A549 (cell line): Measurements from ENCODE around the gene PTPRN2.

ENCODE experiments used
- CEBPB ChIP-seq, 2 experiments: fragments of >200 bp in 1 of 2; sonication (Bioruptor Twin) in 1 of 2; formaldehyde crosslinking in 1 of 2; IDR thresholded peaks; 2 replicates each; pipeline ENCODE4 v1.6.1; 2012 to 2016
- HOXA7 ChIP-seq: fragments of 250-450 bp; sonication (Bioruptor Pico); IDR thresholded peaks from 2 replicates; pipeline ENCODE4 v1.5.0; 2020; ENCODE audit warnings: mild to moderate bottlenecking, moderate library complexity
- KDM5A ChIP-seq: fragments of 200-600 bp; sonication (generic); IDR thresholded peaks from 2 replicates; pipeline ENCODE4 v1.6.1; 2016; ENCODE audit warnings: antibody characterized with exemption, mild to moderate bottlenecking
- MAZ ChIP-seq: fragments of 150-350 bp; IDR thresholded peaks from 2 replicates; pipeline ENCODE4 v1.6.1; 2014; ENCODE audit warnings: antibody characterized with exemption, low read depth, low read length, borderline replicate concordance
- POLR2A ChIP-seq: IDR thresholded peaks from 2 replicates; pipeline ENCODE4 v1.6.1; 2012; ENCODE audit warnings: mild to moderate bottlenecking, low read length
- POLR2AphosphoS2 ChIP-seq: conservative IDR thresholded peaks from 2 replicates; pipeline ENCODE4 v1.6.1; 2012; ENCODE audit warnings: low read length, improper control_type of control experiment, inconsistent platforms
- RFX5 ChIP-seq: fragments of 450-650 bp; IDR thresholded peaks from 2 replicates; pipeline ENCODE4 v1.7.1; 2014; ENCODE audit warnings: antibody characterized with exemption, mild to moderate bottlenecking, moderate library complexity
- RNF2 ChIP-seq: fragments of 200-600 bp; sonication (generic); IDR thresholded peaks from 2 replicates; pipeline ENCODE4 v1.6.1; 2016; ENCODE audit warnings: low read depth, mild to moderate bottlenecking, antibody characterized with exemption, moderate library complexity, borderline replicate concordance
- SREBF2 ChIP-seq: fragments of 450-650 bp; IDR thresholded peaks from 2 replicates; pipeline ENCODE4 v1.6.1; 2014; ENCODE audit warnings: mild to moderate bottlenecking, moderate library complexity
- TF ChIP-seq, protein P1 (sequence below): fragments of >200 bp; sonication (Bioruptor Twin); formaldehyde crosslinking; IDR thresholded peaks from 3 replicates; pipeline ENCODE4 v1.5.1; 2016
- TF ChIP-seq, protein P2 (sequence below): IDR thresholded peaks from 2 replicates; pipeline ENCODE4 v1.6.1; 2012
- TF ChIP-seq, protein P3 (sequence below): IDR thresholded peaks from 2 replicates; pipeline ENCODE4 v1.6.1; 2012
- TF ChIP-seq, protein P4 (sequence below): fragments of 200-600 bp; sonication (generic); IDR thresholded peaks from 2 replicates; pipeline ENCODE4 v1.6.1; 2016; ENCODE audit warnings: antibody characterized with exemption, mild to moderate bottlenecking, moderate library complexity

DNA sequence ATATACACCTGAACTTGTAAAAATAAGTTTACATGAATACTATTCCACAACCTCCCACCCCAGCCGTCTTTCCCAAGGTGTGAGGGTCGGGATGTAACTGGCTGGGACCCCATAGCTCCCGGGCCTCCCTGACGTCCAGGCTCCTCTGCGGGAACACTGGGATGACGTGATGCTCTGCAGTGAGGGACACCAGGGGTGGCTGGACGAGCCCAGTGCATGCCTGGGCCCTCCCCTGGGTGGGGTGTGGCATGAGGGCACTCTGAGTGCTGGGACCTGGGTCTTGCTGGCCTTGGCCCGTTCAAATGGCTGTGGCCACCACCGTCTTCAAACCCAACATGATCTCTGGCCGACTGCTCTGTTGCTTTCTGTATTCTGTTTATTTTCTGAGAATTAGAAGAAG lies 1068.4 kb downstream of the PTPRN2 start:
- TF ChIP-seq CEBPB (IDR thresholded peaks at IDR 0.05) (no peak), HOXA7 (CRISPR knock-in tag) (no peak), POLR2A (no peak), RFX5 (no peak), MAZ (no peak), RNF2 (no peak), POLR2AphosphoS2 (no peak), KDM5A (no peak), SREBF2 (no peak)
- TF ChIP-seq, protein P1, sequence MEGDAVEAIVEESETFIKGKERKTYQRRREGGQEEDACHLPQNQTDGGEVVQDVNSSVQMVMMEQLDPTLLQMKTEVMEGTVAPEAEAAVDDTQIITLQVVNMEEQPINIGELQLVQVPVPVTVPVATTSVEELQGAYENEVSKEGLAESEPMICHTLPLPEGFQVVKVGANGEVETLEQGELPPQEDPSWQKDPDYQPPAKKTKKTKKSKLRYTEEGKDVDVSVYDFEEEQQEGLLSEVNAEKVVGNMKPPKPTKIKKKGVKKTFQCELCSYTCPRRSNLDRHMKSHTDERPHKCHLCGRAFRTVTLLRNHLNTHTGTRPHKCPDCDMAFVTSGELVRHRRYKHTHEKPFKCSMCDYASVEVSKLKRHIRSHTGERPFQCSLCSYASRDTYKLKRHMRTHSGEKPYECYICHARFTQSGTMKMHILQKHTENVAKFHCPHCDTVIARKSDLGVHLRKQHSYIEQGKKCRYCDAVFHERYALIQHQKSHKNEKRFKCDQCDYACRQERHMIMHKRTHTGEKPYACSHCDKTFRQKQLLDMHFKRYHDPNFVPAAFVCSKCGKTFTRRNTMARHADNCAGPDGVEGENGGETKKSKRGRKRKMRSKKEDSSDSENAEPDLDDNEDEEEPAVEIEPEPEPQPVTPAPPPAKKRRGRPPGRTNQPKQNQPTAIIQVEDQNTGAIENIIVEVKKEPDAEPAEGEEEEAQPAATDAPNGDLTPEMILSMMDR = no peak
- TF ChIP-seq, protein P2, sequence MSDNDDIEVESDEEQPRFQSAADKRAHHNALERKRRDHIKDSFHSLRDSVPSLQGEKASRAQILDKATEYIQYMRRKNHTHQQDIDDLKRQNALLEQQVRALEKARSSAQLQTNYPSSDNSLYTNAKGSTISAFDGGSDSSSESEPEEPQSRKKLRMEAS = no peak
- TF ChIP-seq, protein P3, sequence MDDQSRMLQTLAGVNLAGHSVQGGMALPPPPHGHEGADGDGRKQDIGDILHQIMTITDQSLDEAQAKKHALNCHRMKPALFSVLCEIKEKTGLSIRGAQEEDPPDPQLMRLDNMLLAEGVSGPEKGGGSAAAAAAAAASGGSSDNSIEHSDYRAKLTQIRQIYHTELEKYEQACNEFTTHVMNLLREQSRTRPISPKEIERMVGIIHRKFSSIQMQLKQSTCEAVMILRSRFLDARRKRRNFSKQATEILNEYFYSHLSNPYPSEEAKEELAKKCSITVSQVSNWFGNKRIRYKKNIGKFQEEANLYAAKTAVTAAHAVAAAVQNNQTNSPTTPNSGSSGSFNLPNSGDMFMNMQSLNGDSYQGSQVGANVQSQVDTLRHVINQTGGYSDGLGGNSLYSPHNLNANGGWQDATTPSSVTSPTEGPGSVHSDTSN = no peak
- TF ChIP-seq, protein P4, sequence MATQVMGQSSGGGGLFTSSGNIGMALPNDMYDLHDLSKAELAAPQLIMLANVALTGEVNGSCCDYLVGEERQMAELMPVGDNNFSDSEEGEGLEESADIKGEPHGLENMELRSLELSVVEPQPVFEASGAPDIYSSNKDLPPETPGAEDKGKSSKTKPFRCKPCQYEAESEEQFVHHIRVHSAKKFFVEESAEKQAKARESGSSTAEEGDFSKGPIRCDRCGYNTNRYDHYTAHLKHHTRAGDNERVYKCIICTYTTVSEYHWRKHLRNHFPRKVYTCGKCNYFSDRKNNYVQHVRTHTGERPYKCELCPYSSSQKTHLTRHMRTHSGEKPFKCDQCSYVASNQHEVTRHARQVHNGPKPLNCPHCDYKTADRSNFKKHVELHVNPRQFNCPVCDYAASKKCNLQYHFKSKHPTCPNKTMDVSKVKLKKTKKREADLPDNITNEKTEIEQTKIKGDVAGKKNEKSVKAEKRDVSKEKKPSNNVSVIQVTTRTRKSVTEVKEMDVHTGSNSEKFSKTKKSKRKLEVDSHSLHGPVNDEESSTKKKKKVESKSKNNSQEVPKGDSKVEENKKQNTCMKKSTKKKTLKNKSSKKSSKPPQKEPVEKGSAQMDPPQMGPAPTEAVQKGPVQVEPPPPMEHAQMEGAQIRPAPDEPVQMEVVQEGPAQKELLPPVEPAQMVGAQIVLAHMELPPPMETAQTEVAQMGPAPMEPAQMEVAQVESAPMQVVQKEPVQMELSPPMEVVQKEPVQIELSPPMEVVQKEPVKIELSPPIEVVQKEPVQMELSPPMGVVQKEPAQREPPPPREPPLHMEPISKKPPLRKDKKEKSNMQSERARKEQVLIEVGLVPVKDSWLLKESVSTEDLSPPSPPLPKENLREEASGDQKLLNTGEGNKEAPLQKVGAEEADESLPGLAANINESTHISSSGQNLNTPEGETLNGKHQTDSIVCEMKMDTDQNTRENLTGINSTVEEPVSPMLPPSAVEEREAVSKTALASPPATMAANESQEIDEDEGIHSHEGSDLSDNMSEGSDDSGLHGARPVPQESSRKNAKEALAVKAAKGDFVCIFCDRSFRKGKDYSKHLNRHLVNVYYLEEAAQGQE = no peak
